HG02678 (cell line): ENCODE data around the gene SPRY4.
"Not testable (repeated sequence)": the region's sequence is repeated elsewhere in the genome, so short reads cannot be mapped to it uniquely, and the experiment has no call there.

Experiments
- ATAC-seq: cut with Tn5 transposase; IDR thresholded peaks from one replicate; pipeline ENCODE4 v1.9.1; 2021; ENCODE audit warnings: mild to moderate bottlenecking, moderate library complexity; ENCODE audit not compliant: unreplicated experiment

SPRY4 gene

DNA sequence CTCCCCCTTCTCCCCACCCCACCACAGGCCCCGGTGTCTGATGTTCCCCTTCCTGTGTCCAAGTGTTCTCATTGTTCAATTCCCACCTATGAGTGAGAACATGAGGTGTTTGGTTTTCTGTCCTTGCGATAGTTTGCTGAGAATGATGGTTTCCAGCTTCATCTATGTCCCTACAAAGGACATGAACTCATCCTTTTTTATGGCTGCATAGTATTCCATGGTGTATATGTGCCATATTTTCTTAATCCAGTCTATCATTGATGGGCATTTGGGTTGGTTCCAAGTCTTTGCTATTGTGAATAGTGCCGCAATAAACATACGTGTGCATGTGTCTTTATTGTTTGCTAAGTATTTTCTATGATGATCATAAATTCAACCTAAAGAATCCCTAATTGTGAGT is 60.7 kb downstream of the SPRY4 start:
- not testable (repeated sequence) for ATAC-seq

DNA sequence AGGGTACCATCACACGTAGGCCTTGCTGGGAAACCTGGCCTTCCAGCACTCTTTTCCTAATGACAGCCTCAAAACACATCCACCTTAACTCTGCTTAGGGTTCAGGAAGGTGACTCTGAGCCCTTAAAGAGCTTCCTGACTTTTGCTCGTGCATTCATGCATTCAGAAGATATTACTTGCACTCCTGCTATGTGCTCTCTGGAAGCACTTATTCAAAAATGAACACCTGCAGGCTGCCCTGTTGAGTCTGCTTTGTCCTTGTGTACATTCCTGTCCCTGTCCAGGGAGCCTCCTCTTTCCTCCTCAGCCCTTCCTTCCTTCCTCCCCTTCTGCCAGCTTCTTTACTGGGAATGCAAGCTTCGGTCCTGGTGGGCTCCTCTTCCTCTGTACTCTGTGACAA is 61.5 kb downstream of the SPRY4 start:
- no peak for ATAC-seq

GRCh38 chr5:142262683-142263082 is 62.1 kb downstream of the SPRY4 start:
- ATAC-seq, result no peak
